Subcutaneous abdominal adipose tissue (tissue), 5 donors: Measurements from ENCODE around the gene PPFIBP2.

Source experiments
- H3K27ac ChIP-seq: one replicate; pipeline ENCODE4 v1.7.0; 2013; ENCODE audit warnings: low read depth, mild to moderate bottlenecking, inconsistent platforms, low read length, moderate library complexity
- H3K27me3 ChIP-seq, 5 donors: one replicate each; pipeline ENCODE4 v1.7.0; 2013; ENCODE audit warnings: low read length in 5 of 5, inconsistent platforms in 1 of 5; ENCODE audit not compliant: control insufficient read depth in 5 of 5, insufficient read depth in 4 of 5
- H3K36me3 ChIP-seq, 5 donors: one replicate each; pipeline ENCODE4 v1.7.0; 2013; ENCODE audit warnings: low read length in 5 of 5; ENCODE audit not compliant: control insufficient read depth in 5 of 5, insufficient read depth in 5 of 5
- H3K4me1 ChIP-seq, 5 donors: one replicate each; pipeline ENCODE4 v1.7.0; 2013; ENCODE audit warnings: low read length in 5 of 5, mild to moderate bottlenecking in 3 of 5, moderate library complexity in 1 of 5; ENCODE audit not compliant: control insufficient read depth in 5 of 5, insufficient read depth in 5 of 5
- H3K4me3 ChIP-seq, 5 donors: one replicate each; pipeline ENCODE4 v1.7.0; 2013; ENCODE audit warnings: low read length in 5 of 5, low read depth in 1 of 5
- H3K9ac ChIP-seq, 5 donors: one replicate each; pipeline ENCODE4 v1.7.0; 2013; ENCODE audit warnings: low read length in 5 of 5, mild to moderate bottlenecking in 4 of 5, moderate library complexity in 3 of 5
- H3K9me3 ChIP-seq, 5 donors: one replicate each; pipeline ENCODE4 v1.7.0; 2013; ENCODE audit warnings: low read length in 5 of 5; ENCODE audit not compliant: control insufficient read depth in 5 of 5
- donor health status: healthy.
- donor health status: healthy.
- donor health status: healthy.
- donor health status: healthy.
- donor health status: healthy.

PPFIBP2 gene

DNA sequence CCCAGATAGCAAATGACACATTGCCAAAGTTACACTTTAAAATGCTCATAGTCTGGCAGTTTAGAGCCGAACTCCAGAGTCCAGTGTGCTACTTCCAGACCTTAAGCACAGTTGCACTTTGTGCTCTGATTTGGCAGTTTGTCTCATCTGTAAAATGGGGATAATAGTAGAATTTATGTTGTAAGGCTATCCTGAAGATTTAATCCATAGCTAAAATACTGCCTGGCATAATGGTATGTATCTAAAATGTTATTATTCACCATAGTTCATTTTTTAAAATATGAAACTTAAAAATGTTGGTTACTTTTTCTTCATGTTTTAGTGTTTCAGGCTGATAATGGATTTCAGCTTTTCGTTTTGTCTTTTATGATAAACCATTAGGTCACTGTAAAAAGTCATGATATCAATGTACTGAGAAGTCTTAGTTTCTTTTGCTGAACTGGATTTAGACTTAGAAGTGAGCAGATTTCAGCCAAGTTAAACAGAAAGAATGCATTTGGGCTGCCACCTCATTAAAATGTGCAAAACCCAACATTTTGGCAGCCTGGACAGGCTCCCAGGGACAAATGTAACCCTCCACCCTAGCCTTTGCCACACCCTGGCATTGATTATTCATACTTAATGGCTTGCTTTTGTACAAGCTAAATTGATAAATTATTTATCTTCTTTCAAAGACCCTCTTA lies 27.6 kb upstream of the PPFIBP2 start:
- H3K27ac ChIP-seq: no peak overlapping the region
- H3K27me3 ChIP-seq: no peaks in the 10 kb centered on the region
- H3K36me3 ChIP-seq: peaks cover 0 to 3% (median 0%) of the 10 kb centered on the region in 5 donors
- no peaks in the 10 kb centered on the region for H3K9me3 ChIP-seq
- peaks cover 0 to 9% (median 3%) of the 10 kb centered on the region in 5 donors for H3K4me1 ChIP-seq
- H3K4me3 ChIP-seq: peak overlapping the region; percentile 54 to 82 (median 66)
- peak overlapping the region in 3 of 5 donors; percentile 7 to 57 (median 29) for H3K9ac ChIP-seq

DNA sequence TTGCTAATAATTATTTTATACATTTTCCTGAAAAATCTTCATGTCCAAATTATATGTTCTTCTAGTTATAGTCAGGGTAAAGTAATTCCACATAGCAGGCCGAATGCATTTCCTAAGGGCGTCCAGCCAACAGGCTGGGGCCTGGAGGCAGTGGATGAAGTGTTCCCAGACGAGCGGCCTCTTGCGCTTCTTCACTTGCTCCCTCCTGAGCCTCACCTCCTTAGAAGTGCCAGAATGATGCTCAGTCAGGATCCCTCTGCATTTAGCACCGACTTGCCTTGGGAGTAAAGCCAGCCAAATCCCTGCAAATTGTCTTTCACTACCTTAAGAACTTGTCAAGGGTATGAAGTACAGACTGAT lies 27.0 kb upstream of the PPFIBP2 start:
- no peaks in the 10 kb centered on the region for H3K9me3 ChIP-seq

DNA sequence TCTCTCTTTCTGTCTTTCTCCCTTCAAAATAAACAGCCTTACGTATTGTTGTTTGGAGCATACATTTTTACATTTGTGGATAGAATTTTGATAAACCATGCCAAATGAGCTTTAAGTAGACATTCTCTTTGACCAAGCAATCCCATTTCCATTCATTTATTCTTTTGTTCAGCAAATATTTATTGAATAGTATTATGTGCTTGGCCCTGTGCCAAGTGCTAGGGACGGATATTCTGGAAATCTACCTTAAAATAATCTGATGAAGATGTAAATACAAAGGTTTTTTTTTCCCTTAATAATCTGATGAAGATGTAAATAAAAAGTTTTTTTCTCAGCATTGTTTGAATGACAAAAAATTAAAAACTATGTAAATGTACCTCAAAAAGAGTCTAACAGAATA lies 26.4 kb upstream of the PPFIBP2 start:
- no peaks in the 10 kb centered on the region for H3K9me3 ChIP-seq
- H3K27me3 ChIP-seq: no peaks in the 10 kb centered on the region
- peaks cover 0 to 13% (median 9%) of the 10 kb centered on the region in 5 donors for H3K4me1 ChIP-seq
- H3K36me3 ChIP-seq: peaks cover 0 to 3% (median 0%) of the 10 kb centered on the region in 5 donors
- H3K27ac ChIP-seq: no peak overlapping the region
- H3K9ac ChIP-seq: no peak overlapping the region
- H3K4me3 ChIP-seq: peak overlapping the region in 3 of 5 donors; percentile 38 to 82 (median 64)

More for the DNA sequence above, 27.0 kb upstream of the PPFIBP2 start:
- Histone ChIP-seq H3K4me1 (peaks cover 0 to 9% (median 5%) of the 10 kb centered on the region in 5 donors), H3K36me3 (peaks cover 0 to 3% (median 0%) of the 10 kb centered on the region in 5 donors), H3K27ac (no peak overlapping the region), H3K9ac (peak overlapping the region in 2 of 5 donors; percentile 7 to 48), H3K27me3 (no peaks in the 10 kb centered on the region), H3K4me3 (peak overlapping the region in 4 of 5 donors; percentile 64 to 82 (median 72))

DNA sequence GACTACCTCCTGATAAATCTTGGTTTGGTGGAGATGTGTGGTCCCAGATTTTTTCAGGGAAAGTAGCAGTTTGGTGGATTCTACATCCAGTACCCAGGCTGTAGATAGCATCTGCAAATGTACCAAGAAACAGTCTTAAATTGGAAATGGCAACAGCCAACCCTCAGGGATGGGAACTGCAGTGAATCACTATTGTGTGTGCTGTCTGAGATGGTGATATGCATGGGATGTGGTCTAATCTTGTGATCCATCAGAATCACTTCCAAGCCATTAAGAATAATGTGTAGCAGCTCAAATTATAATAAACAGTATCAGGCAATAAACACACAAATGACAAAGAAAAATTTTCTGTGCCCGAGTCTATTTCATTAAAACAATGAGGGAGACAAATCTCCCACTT lies 25.1 kb upstream of the PPFIBP2 start:
- Histone ChIP-seq H3K9ac (no peak overlapping the region), H3K36me3 (peaks cover 0 to 3% (median 0%) of the 10 kb centered on the region in 5 donors), H3K4me3 (no peak overlapping the region), H3K27me3 (no peaks in the 10 kb centered on the region), H3K27ac (no peak overlapping the region), H3K4me1 (peaks cover 0 to 16% (median 9%) of the 10 kb centered on the region in 5 donors), H3K9me3 (no peaks in the 10 kb centered on the region)

DNA sequence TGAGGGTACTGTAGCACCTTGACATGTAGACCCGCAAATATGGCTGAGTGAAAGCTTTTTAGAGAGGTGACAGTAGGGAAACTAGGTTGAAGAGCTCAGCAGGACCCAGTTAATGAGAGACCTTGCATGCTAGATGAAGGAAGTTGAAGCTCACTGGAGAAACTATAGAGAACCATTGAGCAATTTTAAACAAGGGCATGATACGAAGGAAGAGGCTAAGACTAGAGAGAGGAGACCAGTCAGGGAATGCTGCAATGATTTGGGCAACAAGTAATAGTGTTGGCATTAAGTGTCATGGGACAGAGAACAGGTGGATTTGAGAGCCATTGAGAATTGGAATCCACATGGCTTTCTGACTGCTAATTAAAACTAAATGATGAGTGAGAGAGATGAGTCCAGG lies 24.4 kb upstream of the PPFIBP2 start:
- H3K27ac ChIP-seq: no peak overlapping the region
- peaks cover 0 to 16% (median 9%) of the 10 kb centered on the region in 5 donors for H3K4me1 ChIP-seq
- no peak overlapping the region for H3K4me3 ChIP-seq
- H3K9ac ChIP-seq: no peak overlapping the region
- no peaks in the 10 kb centered on the region for H3K9me3 ChIP-seq
- H3K27me3 ChIP-seq: no peaks in the 10 kb centered on the region
- H3K36me3 ChIP-seq: peaks cover 0 to 5% (median 0%) of the 10 kb centered on the region in 5 donors

DNA sequence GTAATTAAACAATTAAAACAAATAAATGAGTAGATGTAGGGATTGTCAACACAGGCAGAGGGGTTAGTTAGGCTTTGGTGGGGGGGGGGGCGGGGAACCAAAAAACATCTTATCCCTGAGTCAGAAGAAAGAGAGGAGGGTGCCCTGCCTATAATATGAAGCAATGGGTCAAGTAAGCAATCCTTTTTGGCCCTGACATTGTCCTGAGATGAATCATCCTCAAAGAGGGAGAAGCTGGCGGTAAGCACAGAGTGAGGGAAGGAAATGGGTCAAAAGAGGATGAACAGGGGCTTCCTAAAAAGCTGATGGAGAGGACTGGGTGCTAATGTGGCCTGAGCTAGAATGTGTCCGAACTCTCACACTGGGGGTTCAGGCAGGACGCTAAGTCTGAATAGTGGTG lies 23.7 kb upstream of the PPFIBP2 start:
- no peak overlapping the region for H3K4me3 ChIP-seq
- no peaks in the 10 kb centered on the region for H3K9me3 ChIP-seq
- peaks cover 0 to 7% (median 0%) of the 10 kb centered on the region in 5 donors for H3K36me3 ChIP-seq
- no peak overlapping the region for H3K27ac ChIP-seq
- no peak overlapping the region for H3K9ac ChIP-seq
- H3K4me1 ChIP-seq: peaks cover 0 to 16% (median 9%) of the 10 kb centered on the region in 5 donors
- H3K27me3 ChIP-seq: no peaks in the 10 kb centered on the region

DNA sequence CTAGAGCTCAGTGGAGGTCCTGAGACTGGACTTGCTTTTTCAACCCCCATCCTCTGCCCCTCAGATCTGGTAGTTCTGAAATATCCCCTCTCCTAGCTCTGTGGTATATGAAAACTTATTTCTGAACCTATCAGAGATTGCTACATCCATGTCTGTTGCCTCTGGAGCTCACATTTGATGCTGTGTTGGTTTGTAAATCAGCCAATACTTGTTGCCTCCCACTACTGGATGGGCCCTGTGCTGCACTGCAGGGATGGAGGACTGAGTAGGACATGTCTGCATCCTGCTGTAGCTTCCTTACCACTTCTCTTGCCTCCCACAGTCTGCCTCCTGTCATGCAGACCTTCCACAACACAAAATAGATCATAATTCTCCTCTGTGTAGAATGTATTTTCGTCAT lies 23.3 kb upstream of the PPFIBP2 start:
- no peak overlapping the region for H3K4me3 ChIP-seq
- no peaks in the 10 kb centered on the region for H3K27me3 ChIP-seq
- H3K27ac ChIP-seq: no peak overlapping the region
- H3K36me3 ChIP-seq: peaks cover 0 to 7% (median 0%) of the 10 kb centered on the region in 5 donors
- H3K4me1 ChIP-seq: peaks cover 0 to 16% (median 7%) of the 10 kb centered on the region in 5 donors
- no peak overlapping the region for H3K9ac ChIP-seq
- H3K9me3 ChIP-seq: no peaks in the 10 kb centered on the region

DNA sequence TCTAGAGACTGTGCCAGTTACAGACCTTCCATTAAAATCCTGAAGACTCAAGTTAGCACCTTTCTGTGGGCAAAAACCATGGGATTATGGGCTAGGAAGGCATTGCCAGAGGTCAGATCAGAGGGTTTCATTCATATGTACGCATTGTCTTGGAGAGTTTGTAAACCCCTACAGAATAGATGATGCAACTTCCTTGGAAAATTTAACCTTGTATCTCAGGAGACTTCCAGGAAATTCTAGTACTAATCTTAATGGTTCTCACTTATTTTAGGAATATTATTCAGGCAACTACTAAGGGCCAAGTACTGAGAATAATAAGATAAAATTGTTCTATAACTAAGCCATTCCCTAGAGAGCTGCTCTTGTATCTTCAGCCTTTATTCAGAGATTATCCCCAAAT lies 21.5 kb upstream of the PPFIBP2 start:
- H3K9me3 ChIP-seq: no peaks in the 10 kb centered on the region
- H3K27me3 ChIP-seq: no peaks in the 10 kb centered on the region

DNA sequence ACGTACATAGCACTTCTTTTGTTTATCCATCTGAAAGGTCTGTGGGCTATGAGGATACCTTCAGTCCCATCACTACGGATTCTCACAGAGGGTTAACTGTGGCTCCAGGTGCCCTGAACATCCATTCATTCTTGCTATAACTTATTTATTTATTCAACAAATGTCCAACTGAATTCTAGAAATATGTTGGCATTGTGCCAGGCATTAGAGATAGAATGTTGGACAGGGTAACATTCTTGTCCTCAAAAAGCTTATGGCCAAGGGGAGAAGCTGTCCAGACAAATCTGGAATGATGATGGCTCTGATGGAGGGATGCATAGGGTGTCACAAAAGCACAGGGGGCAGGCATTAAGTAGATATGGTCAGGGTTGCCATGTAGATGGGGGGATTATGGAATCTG lies 20.1 kb upstream of the PPFIBP2 start:
- H3K27ac ChIP-seq: no peak overlapping the region
- H3K4me1 ChIP-seq: peaks cover 0 to 17% (median 9%) of the 10 kb centered on the region in 5 donors
- no peaks in the 10 kb centered on the region for H3K9me3 ChIP-seq
- no peak overlapping the region for H3K4me3 ChIP-seq
- peaks cover 0 to 6% (median 2%) of the 10 kb centered on the region in 5 donors for H3K36me3 ChIP-seq
- no peaks in the 10 kb centered on the region for H3K27me3 ChIP-seq
- H3K9ac ChIP-seq: no peak overlapping the region

More for the DNA sequence above, 21.5 kb upstream of the PPFIBP2 start:
- H3K27ac ChIP-seq: no peak overlapping the region
- no peak overlapping the region for H3K4me3 ChIP-seq
- H3K9ac ChIP-seq: no peak overlapping the region
- peaks cover 0 to 17% (median 6%) of the 10 kb centered on the region in 5 donors for H3K4me1 ChIP-seq
- H3K36me3 ChIP-seq: peaks cover 0 to 9% (median 2%) of the 10 kb centered on the region in 5 donors

DNA sequence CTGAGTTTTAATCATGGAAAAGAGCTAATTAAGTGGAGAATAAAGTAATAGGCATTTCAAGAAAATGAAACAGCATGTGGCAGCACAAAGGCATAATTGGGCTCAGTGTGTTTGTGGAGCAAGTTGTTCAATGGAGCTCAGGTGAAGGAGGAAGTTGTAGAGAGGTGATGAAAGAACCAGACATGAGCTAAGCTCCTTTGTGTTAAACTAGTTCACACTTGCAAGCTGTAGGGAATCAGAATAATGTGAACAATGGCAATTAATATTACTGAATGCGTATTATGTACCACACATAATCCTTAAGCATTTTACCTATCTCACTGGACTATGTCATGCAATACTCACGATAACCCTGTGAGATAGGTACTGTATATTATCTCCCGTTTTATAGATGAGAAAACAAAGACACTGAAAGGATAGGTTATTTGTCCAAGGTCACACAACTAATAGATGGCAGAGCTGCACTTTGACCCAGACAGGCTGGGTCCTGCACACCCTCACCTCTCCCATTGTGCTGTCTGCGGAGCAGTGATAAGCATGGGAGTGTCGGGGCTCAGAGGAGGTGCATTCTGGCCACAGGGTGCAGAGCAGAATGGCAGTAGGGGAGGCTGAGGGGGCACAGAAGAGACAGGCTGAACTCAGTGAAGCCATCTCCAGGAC lies 19.6 kb upstream of the PPFIBP2 start:
- Histone ChIP-seq H3K36me3 (peaks cover 0 to 6% (median 0%) of the 10 kb centered on the region in 5 donors), H3K9ac (no peak overlapping the region), H3K27ac (no peak overlapping the region), H3K27me3 (no peaks in the 10 kb centered on the region), H3K9me3 (no peaks in the 10 kb centered on the region), H3K4me1 (peaks cover 0 to 17% (median 9%) of the 10 kb centered on the region in 5 donors), H3K4me3 (no peak overlapping the region)
